MCF 10A (cell line): ENCODE results near the gene B4GALNT3. TPM values are rescaled to one million over a fixed set of nuclear protein-coding genes. Genes with fewer than 3 reads are reported as not detected.
A peak's percentile ranks its signal among the peaks of the same experiment; 100 is the strongest.

ENCODE experiments used
- BruUV-seq: library from RNA; stranded (reverse); fragments of 400-500 nt; replicated peaks from 2 replicates; lab custom pipeline; 2021; lab: Mats Ljungman, UMichigan
- CTCF ChIA-PET: fragments of 300-600 bp; sonication (Branson Sonifier 250); formaldehyde crosslinking; extraction: SDS; loops from one replicate; lab custom pipeline; 2021; ENCODE audit warnings: antibody characterized with exemption, inconsistent platforms; lab: Yijun Ruan, JAX
- POLR2A ChIA-PET: fragments of 300-600, 350-650 bp; sonication (Branson Sonifier 250); formaldehyde crosslinking; extraction: SDS; loops from one replicate; lab custom pipeline; 2020; ENCODE audit warnings: antibody characterized with exemption, inconsistent platforms; lab: Yijun Ruan, JAX
- DNase-seq: peaks from one replicate; pipeline ENCODE4 v3.0.0-alpha.2; 2018; ENCODE audit not compliant: unreplicated experiment
- H3K27ac Mint-ChIP-seq: one replicate; pipeline ENCODE4 v1.8.0; 2022; ENCODE audit warnings: mild to moderate bottlenecking, low read depth, mixed read lengths; ENCODE audit not compliant: unreplicated experiment
- H3K27me3 Mint-ChIP-seq: one replicate; pipeline ENCODE4 v1.8.0; 2022; ENCODE audit warnings: mixed read lengths; ENCODE audit not compliant: insufficient read depth, unreplicated experiment
- H3K36me3 Mint-ChIP-seq: one replicate; pipeline ENCODE4 v1.8.0; 2022; ENCODE audit warnings: mild to moderate bottlenecking, moderate library complexity, mixed read lengths; ENCODE audit not compliant: insufficient read depth, unreplicated experiment
- H3K4me1 Mint-ChIP-seq: one replicate; pipeline ENCODE4 v1.8.0; 2022; ENCODE audit warnings: mixed read lengths; ENCODE audit not compliant: insufficient read depth, unreplicated experiment
- H3K4me3 Mint-ChIP-seq: one replicate; pipeline ENCODE4 v1.8.0; 2022; ENCODE audit warnings: mild to moderate bottlenecking, moderate library complexity, mixed read lengths; ENCODE audit not compliant: unreplicated experiment
- H3K9me3 Mint-ChIP-seq: one replicate; pipeline ENCODE4 v1.8.0; 2022; ENCODE audit warnings: mixed read lengths; ENCODE audit not compliant: unreplicated experiment
- CTCF ChIP-seq: fragments of 200-600 bp; IDR thresholded peaks from one replicate; pipeline ENCODE4 v1.8.0; 2022; ENCODE audit warnings: antibody characterized with exemption, mild to moderate bottlenecking; ENCODE audit not compliant: unreplicated experiment
- intact Hi-C: fragments of 100-400 bp; cut with micrococcal nuclease; formaldehyde crosslinking; loops from 2 replicates; pipeline ENCODE4 v1.14.1; 2022
- total RNA-seq: library from RNA; stranded (reverse); gene quantifications from 2 replicates; pipeline ENCODE4 v1.2.3, GENCODE V29; 2022

Gene B4GALNT3
- total RNA-seq, 1 experiment from 2014 or later: 0.68 TPM

GRCh38 chr12:530821-531220 is 71.1 kb downstream of the B4GALNT3 start:
- POLR2A ChIA-PET: interaction anchor here (1.0 to 1.3 kb wide), 5 partner anchors 8 to 221 kb away, joined by 3 to 7 read pairs (median 3); partner anchors contain the start of gene WNK1
- intact Hi-C loops: no loop called here

GRCh38 chr12:531951-532585 is 72.3 kb downstream of the B4GALNT3 start:
- TF ChIP-seq CTCF: no peak
- CTCF ChIA-PET: interaction anchor here (1.3 to 10.2 kb wide), 5 partner anchors 16 to 90 kb away, joined by 6 to 81 read pairs (median 6); no protein-coding TSS in a partner anchor
- H3K4me1 Mint-ChIP-seq: peaks cover 15% of the 10 kb centered on the region
- POLR2A ChIA-PET: interaction anchor here (0.7 to 2.1 kb wide), 7 partner anchors 8 to 66 kb away, joined by 3 to 26 read pairs (median 4); no protein-coding TSS in a partner anchor
- H3K27ac Mint-ChIP-seq: no peak overlapping the region
- no TSS peak for BruUV-seq
- H3K4me3 Mint-ChIP-seq: no peak overlapping the region
- H3K9me3 Mint-ChIP-seq: no peaks in the 10 kb centered on the region
- no peaks in the 10 kb centered on the region for H3K27me3 Mint-ChIP-seq
- H3K36me3 Mint-ChIP-seq: no peaks in the 10 kb centered on the region
- DNase-seq: no peak
- intact Hi-C loops: no loop called here

More at GRCh38 chr12:530821-531220, 71.1 kb downstream of the B4GALNT3 start:
- Mint-ChIP-seq H3K4me1 (peaks cover 15% of the 10 kb centered on the region), H3K9me3 (no peaks in the 10 kb centered on the region), H3K27ac (peak overlapping the region; percentile 69), H3K27me3 (no peaks in the 10 kb centered on the region), H3K4me3 (no peak overlapping the region), H3K36me3 (no peaks in the 10 kb centered on the region)
- CTCF ChIA-PET: interaction anchor here (0.6 to 10.2 kb wide), 8 partner anchors 17 to 415 kb away, joined by 3 to 81 read pairs (median 4); no protein-coding TSS in a partner anchor
- BruUV-seq: no TSS peak
- no peak for TF ChIP-seq CTCF
- DNase-seq: no peak

GRCh38 chr12:532908-533565 is 73.3 kb downstream of the B4GALNT3 start:
- no TSS peak for BruUV-seq
- H3K36me3 Mint-ChIP-seq: no peaks in the 10 kb centered on the region
- DNase-seq: peak; percentile 61
- no peak overlapping the region for H3K4me3 Mint-ChIP-seq
- no peaks in the 10 kb centered on the region for H3K9me3 Mint-ChIP-seq
- peaks cover 15% of the 10 kb centered on the region for H3K4me1 Mint-ChIP-seq
- CTCF ChIA-PET: interaction anchor here (0.6 to 10.2 kb wide), 7 partner anchors 14 to 420 kb away, joined by 3 to 81 read pairs (median 6); no protein-coding TSS in a partner anchor
- H3K27me3 Mint-ChIP-seq: no peaks in the 10 kb centered on the region
- POLR2A ChIA-PET: interaction anchor here (0.6 to 2.1 kb wide), 10 partner anchors 9 to 279 kb away, joined by 3 to 26 read pairs (median 4); partner anchors contain the start of gene KDM5A
- TF ChIP-seq CTCF: no peak
- intact Hi-C loops: no loop called here
- H3K27ac Mint-ChIP-seq: no peak overlapping the region

- no peaks in the 10 kb centered on the region for H3K36me3 Mint-ChIP-seq
- no peak for DNase-seq
- POLR2A ChIA-PET: interaction anchor here (0.6 to 2.1 kb wide), 6 partner anchors 13 to 278 kb away, joined by 3 to 26 read pairs (median 4); no protein-coding TSS in a partner anchor
- H3K4me1 Mint-ChIP-seq: peaks cover 16% of the 10 kb centered on the region
- H3K27ac Mint-ChIP-seq: no peak overlapping the region
- H3K9me3 Mint-ChIP-seq: no peaks in the 10 kb centered on the region
- no peak for TF ChIP-seq CTCF
- intact Hi-C loops: no loop called here
- CTCF ChIA-PET: interaction anchor here (0.6 to 10.2 kb wide), 7 partner anchors 14 to 1100 kb away, joined by 3 to 81 read pairs (median 6); no protein-coding TSS in a partner anchor
- no peak overlapping the region for H3K4me3 Mint-ChIP-seq
- H3K27me3 Mint-ChIP-seq: no peaks in the 10 kb centered on the region
- no TSS peak for BruUV-seq
These were observed 74.0 kb downstream of the B4GALNT3 start for GRCh38 chr12:533718-534117.
